ENCODE results near the gene MATK.

DNA sequence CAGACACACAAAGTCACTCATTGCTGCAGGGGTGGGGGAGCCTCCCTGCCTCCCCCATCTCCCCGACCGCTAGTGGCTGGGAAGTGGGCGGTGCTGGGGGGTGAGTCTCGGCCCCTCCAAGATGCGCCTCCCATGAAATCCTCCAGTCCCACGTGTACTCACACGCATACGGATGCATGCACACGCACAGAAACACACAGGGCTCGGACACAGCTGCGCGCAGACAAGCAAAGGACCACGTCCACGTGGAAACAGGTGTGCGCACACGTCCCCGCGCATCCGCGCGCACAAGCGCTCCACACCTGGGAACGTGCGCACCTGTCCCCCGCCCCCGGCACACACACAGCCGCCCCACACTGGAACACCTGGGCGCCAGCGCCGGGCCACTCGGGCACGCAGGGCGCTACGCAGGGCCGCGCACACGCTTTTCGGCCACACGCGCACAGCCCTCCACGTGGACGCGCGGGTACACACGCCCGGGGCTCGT is 687 bp downstream of the MATK start:
- no peak for TF ChIP-seq POLR2A (IDR thresholded peaks at IDR 0.05)
- TF ChIP-seq, protein P1, sequence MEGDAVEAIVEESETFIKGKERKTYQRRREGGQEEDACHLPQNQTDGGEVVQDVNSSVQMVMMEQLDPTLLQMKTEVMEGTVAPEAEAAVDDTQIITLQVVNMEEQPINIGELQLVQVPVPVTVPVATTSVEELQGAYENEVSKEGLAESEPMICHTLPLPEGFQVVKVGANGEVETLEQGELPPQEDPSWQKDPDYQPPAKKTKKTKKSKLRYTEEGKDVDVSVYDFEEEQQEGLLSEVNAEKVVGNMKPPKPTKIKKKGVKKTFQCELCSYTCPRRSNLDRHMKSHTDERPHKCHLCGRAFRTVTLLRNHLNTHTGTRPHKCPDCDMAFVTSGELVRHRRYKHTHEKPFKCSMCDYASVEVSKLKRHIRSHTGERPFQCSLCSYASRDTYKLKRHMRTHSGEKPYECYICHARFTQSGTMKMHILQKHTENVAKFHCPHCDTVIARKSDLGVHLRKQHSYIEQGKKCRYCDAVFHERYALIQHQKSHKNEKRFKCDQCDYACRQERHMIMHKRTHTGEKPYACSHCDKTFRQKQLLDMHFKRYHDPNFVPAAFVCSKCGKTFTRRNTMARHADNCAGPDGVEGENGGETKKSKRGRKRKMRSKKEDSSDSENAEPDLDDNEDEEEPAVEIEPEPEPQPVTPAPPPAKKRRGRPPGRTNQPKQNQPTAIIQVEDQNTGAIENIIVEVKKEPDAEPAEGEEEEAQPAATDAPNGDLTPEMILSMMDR (IDR thresholded peaks at IDR 0.05), result no peak
- no peak for TF ChIP-seq POLR2AphosphoS5 (IDR thresholded peaks at IDR 0.05)
